Activated CD4-positive, alpha-beta T cell treated with anti-CD3 and anti-CD28 coated beads, Interleukin-2, amount 10 ng/mL, durations not matched to agents 24 days and 14 days (primary cell): ENCODE measurements around the gene PHACTR2. TPM values are rescaled to one million over a fixed set of nuclear protein-coding genes. Genes with fewer than 3 reads are reported as not detected.
"Not testable (repeated sequence)": the region's sequence is repeated elsewhere in the genome, so short reads cannot be mapped to it uniquely, and the experiment has no call there.

Source experiments
- DNase-seq: peaks from one replicate; pipeline ENCODE4 v3.0.0; 2022
- H3K27ac Mint-ChIP-seq: one replicate; pipeline ENCODE4 v1.8.0; 2022; ENCODE audit warnings: mild to moderate bottlenecking, mixed read lengths
- H3K27me3 Mint-ChIP-seq: one replicate; pipeline ENCODE4 v1.8.0; 2022; ENCODE audit warnings: mixed read lengths
- H3K36me3 Mint-ChIP-seq: one replicate; pipeline ENCODE4 v1.8.0; 2022; ENCODE audit warnings: low read depth, mild to moderate bottlenecking, mixed read lengths
- H3K4me1 Mint-ChIP-seq: one replicate; pipeline ENCODE4 v1.8.0; 2021; ENCODE audit warnings: mixed read lengths
- H3K4me3 Mint-ChIP-seq: one replicate; pipeline ENCODE4 v1.8.0; 2022; ENCODE audit warnings: mild to moderate bottlenecking, moderate library complexity, mixed read lengths
- H3K9me3 Mint-ChIP-seq: one replicate; pipeline ENCODE4 v1.8.0; 2021; ENCODE audit warnings: mixed read lengths
- intact Hi-C: fragments of 100-400 bp; cut with micrococcal nuclease; formaldehyde crosslinking; loops from one replicate; pipeline ENCODE4 v1.15.1; 2023
- total RNA-seq: library from RNA; stranded (reverse); gene quantifications from 2 replicates; pipeline ENCODE4 v1.2.3, GENCODE V29; 2022

Gene PHACTR2
- total RNA-seq, 1 donor from 2014 or later = 53.8 TPM

DNA sequence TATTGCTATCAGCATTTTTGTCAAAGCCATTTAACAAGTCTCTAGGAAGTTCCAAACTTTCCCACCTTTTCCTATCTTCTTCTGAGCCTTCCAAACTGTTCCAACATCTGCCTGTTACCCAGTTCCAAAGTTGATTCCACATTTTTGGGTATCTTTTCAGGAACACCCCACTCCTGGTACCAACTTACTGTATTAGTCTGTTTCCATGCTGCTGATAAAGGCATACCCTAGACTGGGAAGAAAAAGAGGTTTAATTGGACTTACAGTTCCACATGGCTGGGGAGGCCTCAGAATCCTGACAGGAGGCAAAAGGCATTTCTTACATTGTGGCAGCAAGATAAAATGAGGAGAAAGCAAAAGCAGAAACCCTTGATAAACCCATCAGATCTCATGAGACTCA, 108.6 kb downstream of the PHACTR2 start:
- H3K27ac Mint-ChIP-seq, intact Hi-C loops, H3K4me1 Mint-ChIP-seq, DNase-seq, H3K27me3 Mint-ChIP-seq, H3K4me3 Mint-ChIP-seq: not testable (repeated sequence)
- peaks cover 19% of the 10 kb centered on the region for H3K9me3 Mint-ChIP-seq
- H3K36me3 Mint-ChIP-seq = peaks cover 72% of the 10 kb centered on the region

DNA sequence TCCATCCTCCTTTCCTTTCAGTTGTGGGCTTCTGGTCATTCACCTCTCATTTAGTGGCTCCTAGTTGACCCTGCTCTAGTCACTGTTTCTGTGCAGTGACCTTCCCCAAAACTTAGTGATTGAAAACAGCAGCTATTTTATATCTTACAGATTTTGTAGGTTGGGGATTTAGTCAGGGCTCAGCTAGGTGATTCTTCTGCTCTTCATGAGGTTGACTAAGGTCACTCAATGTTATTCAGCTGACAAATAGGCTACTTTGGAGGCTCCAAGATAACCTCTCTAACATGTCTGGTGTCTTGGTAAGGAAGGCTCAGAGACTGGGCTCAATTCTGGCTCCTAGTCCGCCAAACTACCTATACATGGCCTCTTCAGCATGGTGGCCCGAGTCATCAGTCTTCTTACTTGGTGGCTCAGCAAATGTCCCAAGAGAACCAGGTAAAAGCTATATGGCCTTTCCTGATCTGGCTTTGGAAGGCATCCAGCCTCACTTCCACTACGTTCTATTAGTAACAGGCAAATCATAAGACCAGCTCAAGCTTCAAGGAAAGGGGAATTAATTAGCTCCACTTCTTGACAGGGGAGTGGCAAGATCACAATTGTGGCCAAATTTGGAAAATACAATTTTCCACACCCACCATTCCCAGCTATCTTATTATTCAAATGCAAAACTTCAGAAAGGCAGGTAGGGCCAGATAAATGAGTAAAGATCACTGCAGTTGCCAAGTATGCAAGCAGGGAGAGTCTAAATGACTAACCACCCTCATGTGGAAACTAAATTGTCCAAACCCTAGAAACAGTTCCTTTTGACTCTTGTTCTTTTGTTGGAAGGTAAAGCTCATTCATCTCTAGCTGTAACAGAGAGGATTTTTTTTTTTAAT, 114.9 kb downstream of the PHACTR2 start:
- Mint-ChIP-seq H3K36me3 (peaks cover 63% of the 10 kb centered on the region), H3K9me3 (peaks cover 18% of the 10 kb centered on the region), H3K27me3 (no peaks in the 10 kb centered on the region), H3K27ac (no peak overlapping the region), H3K4me3 (no peak overlapping the region), H3K4me1 (no peaks in the 10 kb centered on the region)
- no peak for DNase-seq
- intact Hi-C loops = no loop called here

DNA sequence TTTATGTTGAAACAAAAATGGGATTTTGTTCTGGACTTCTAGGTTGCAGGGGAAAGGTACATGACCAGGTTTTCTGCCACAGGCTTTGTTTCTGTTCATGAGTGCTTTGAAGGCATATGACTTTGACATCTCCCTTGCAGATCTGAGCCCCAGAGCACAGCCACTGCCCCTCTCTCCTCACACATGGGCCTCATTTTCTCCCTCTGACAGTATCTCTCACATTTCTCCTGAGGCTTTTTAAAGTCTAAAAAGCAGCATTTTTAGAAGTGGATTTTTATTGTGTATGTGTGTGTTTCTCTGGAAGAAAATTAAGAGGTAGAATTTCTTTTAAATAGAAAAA, 115.5 kb downstream of the PHACTR2 start:
- H3K4me1 Mint-ChIP-seq = no peaks in the 10 kb centered on the region
- intact Hi-C loops = no loop called here
- peaks cover 24% of the 10 kb centered on the region for H3K9me3 Mint-ChIP-seq
- H3K27ac Mint-ChIP-seq = peak overlapping the region; percentile 11
- peaks cover 68% of the 10 kb centered on the region for H3K36me3 Mint-ChIP-seq
- no peak overlapping the region for H3K4me3 Mint-ChIP-seq
- no peak for DNase-seq
- no peaks in the 10 kb centered on the region for H3K27me3 Mint-ChIP-seq

GRCh38 chr6:143796551-143796950, 118.8 kb downstream of the PHACTR2 start:
- DNase-seq, H3K4me3 Mint-ChIP-seq, H3K4me1 Mint-ChIP-seq, H3K27me3 Mint-ChIP-seq, H3K27ac Mint-ChIP-seq, intact Hi-C loops: not testable (repeated sequence)
- peaks cover 46% of the 10 kb centered on the region for H3K9me3 Mint-ChIP-seq
- H3K36me3 Mint-ChIP-seq = peaks cover 69% of the 10 kb centered on the region

- DNase-seq, H3K27ac Mint-ChIP-seq, H3K4me3 Mint-ChIP-seq, intact Hi-C loops, H3K27me3 Mint-ChIP-seq: not testable (repeated sequence)
- Mint-ChIP-seq H3K4me1 (peaks cover 15% of the 10 kb centered on the region), H3K9me3 (peaks cover 38% of the 10 kb centered on the region), H3K36me3 (peaks cover 66% of the 10 kb centered on the region)
These were observed 120.7 kb downstream of the PHACTR2 start for GRCh38 chr6:143798487-143798886.

- Mint-ChIP-seq H3K4me3 (peak overlapping the region; percentile 2), H3K27ac (peak overlapping the region; percentile 73), H3K27me3 (peaks cover 2% of the 10 kb centered on the region), H3K36me3 (peaks cover 73% of the 10 kb centered on the region), H3K9me3 (peaks cover 34% of the 10 kb centered on the region), H3K4me1 (peaks cover 50% of the 10 kb centered on the region)
- intact Hi-C loops = loop anchor here (10.0 kb wide), 4 partner anchors 108 to 858 kb away; partner anchors contain the start of genes HIVEP2 and STX11
- DNase-seq = no peak
These were observed 125.2 kb downstream of the PHACTR2 start for GRCh38 chr6:143802833-143803565.

DNA sequence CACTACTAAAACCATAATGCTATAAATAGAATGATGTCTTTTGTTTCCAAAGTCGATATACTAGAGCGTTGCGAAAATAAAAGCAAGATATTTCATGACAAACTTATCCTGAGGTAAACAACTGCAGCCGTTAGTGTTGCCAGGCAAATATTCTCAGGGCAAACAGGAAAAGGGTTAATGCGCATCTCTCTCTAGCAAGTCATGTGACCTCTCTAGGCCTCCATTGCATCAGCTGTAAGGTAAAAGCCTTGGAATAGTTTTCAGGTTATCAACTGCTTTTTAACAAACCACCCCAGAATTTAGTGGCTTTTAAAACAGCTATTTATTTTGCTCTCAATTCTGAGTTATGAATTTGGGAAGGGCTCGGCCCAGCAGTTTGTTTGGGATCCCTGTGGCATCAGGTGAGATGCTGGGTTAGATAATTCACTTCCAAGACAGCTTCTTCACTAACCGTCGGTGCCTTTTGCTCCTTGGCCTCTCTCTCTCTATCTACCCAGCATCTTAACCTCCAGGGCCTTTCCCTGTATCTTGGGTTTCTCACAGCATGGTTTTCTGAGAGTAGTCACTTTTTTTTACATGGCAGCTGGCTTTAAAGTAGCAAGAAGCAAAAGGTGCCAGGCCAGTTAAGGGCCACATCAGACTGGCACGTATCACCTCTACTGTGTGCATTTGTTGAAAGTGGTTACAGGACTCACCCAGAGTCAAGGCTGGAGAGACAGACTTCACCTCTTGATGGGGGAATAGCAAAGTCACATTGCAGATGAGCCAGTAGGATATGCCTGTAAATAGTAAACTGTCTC, 126.2 kb downstream of the PHACTR2 start:
- H3K27me3 Mint-ChIP-seq = peaks cover 2% of the 10 kb centered on the region
- peaks cover 53% of the 10 kb centered on the region for H3K4me1 Mint-ChIP-seq
- DNase-seq = no peak
- intact Hi-C loops = loop anchor here (10.0 kb wide), 4 partner anchors 109 to 859 kb away; partner anchors contain the start of genes HIVEP2 and STX11
- peak overlapping the region; percentile 94 for H3K27ac Mint-ChIP-seq
- H3K9me3 Mint-ChIP-seq = peaks cover 28% of the 10 kb centered on the region
- H3K4me3 Mint-ChIP-seq = no peak overlapping the region
- H3K36me3 Mint-ChIP-seq = peaks cover 71% of the 10 kb centered on the region

GRCh38 chr6:143804835-143805239, 127.1 kb downstream of the PHACTR2 start:
- Mint-ChIP-seq H3K27ac (peak overlapping the region; percentile 94), H3K4me1 (peaks cover 53% of the 10 kb centered on the region), H3K4me3 (peak overlapping the region; percentile 45), H3K36me3 (peaks cover 64% of the 10 kb centered on the region), H3K9me3 (peaks cover 21% of the 10 kb centered on the region), H3K27me3 (peaks cover 2% of the 10 kb centered on the region)
- DNase-seq = no peak
- intact Hi-C loops = loop anchor here (5.0 to 10.0 kb wide), 6 partner anchors 110 to 860 kb away; partner anchors contain the start of genes ADAT2, HIVEP2, PEX3 and STX11

DNA sequence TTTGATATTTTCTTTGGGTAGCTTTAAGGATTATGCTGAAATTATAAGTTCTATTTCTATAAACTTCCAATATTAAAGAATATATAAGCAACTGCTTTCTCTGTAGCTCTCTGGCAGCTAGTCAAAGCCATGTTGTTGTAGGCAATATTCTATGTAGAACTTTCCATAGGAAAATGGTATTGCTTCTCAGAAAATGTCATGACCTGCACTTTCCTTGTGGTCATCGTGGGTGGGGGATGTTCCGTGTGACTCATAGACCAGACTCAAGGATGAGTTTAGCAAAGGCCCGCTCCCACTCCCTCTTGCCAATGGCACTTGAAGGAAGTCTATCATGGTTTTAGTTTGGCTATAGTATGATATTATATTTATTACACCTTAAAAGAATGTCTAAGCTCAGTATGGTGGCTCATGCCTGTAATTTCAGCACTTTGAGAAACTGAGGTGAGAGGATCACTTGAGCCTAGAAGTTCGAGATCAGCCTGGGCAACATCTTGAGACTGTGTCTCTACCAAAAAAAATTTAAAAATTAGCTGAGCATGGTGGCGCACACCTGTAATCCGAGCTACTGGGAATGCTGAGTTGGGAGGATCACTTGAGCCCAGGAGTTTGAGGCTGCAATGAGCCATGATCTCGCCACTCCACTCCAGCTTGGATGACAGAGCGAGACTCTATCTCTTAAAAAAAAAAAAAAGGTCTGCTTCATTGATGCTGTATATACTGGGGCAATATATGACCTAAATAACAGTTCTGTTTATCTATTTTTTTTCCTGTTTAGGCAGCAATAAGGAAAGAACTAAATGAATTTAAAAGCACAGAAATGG, 128.7 kb downstream of the PHACTR2 start:
- peak; percentile 84 for DNase-seq
- peaks cover 51% of the 10 kb centered on the region for H3K36me3 Mint-ChIP-seq
- H3K27me3 Mint-ChIP-seq = peaks cover 2% of the 10 kb centered on the region
- peak overlapping the region; percentile 62 for H3K4me3 Mint-ChIP-seq
- H3K27ac Mint-ChIP-seq = peak overlapping the region; percentile 91
- peaks cover 10% of the 10 kb centered on the region for H3K9me3 Mint-ChIP-seq
- intact Hi-C loops = loop anchor here (1.0 to 10.0 kb wide), 11 partner anchors 37 to 862 kb away; partner anchors contain the start of genes ADAT2, HIVEP2, LTV1 and PEX3
- H3K4me1 Mint-ChIP-seq = peaks cover 46% of the 10 kb centered on the region

DNA sequence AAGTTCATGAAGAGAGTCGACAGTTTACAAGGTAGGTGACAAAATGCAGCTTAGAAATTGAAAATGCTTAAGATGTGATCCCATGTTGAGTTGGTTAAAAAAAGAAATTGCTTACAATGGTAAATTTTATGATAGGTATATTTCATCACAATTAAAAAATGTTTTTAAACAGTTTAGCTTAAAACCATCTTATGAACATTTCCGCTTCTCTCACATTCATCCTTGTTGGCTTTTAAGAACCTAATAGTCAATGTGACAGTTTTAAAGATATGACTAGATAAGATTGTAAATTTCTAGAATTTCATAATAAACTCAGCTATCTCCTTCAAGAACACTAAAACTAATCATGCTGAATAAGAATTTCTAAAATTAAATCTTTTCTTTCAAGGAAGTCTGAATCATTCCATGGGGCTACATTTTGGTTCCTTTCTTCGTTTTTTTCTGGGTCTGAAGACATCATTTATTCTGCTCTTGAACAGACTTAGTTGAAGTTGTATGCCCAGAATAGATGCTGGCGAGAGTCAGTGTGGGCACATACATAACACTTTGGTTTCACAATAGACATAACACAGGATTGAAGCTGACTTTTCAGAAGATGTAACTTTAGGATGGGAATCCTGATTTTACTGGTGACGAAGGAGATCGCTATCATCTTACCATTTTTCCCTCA, 129.5 kb downstream of the PHACTR2 start:
- Mint-ChIP-seq H3K27me3 (peaks cover 2% of the 10 kb centered on the region), H3K36me3 (peaks cover 43% of the 10 kb centered on the region), H3K27ac (peak overlapping the region; percentile 91), H3K4me1 (peaks cover 43% of the 10 kb centered on the region), H3K4me3 (peak overlapping the region; percentile 62), H3K9me3 (peaks cover 5% of the 10 kb centered on the region)
- intact Hi-C loops = loop anchor here (2.0 to 10.0 kb wide), 7 partner anchors 74 to 862 kb away; partner anchors contain the start of genes ADAT2, HIVEP2, PEX3 and STX11
- no peak for DNase-seq

GRCh38 chr6:143810745-143811144, 133.0 kb downstream of the PHACTR2 start:
- peaks cover 22% of the 10 kb centered on the region for H3K4me1 Mint-ChIP-seq
- peaks cover 2% of the 10 kb centered on the region for H3K27me3 Mint-ChIP-seq
- H3K36me3 Mint-ChIP-seq = peaks cover 26% of the 10 kb centered on the region
- H3K4me3 Mint-ChIP-seq = no peak overlapping the region
- DNase-seq = no peak
- no peak overlapping the region for H3K27ac Mint-ChIP-seq
- intact Hi-C loops = no loop called here
- peaks cover 5% of the 10 kb centered on the region for H3K9me3 Mint-ChIP-seq

GRCh38 chr6:143811501-143812157, 133.9 kb downstream of the PHACTR2 start:
- Mint-ChIP-seq H3K4me1 (peaks cover 15% of the 10 kb centered on the region), H3K4me3 (no peak overlapping the region), H3K9me3 (peaks cover 5% of the 10 kb centered on the region), H3K27ac (peak overlapping the region; percentile 12), H3K36me3 (peaks cover 26% of the 10 kb centered on the region), H3K27me3 (no peaks in the 10 kb centered on the region)
- intact Hi-C loops = no loop called here
- DNase-seq = no peak
